HFFc6 (cell line): ENCODE measurements around the gene ACBD3. TPM values are rescaled to one million over a fixed set of nuclear protein-coding genes. Genes with fewer than 3 reads are reported as not detected.

Source experiments
- DNase-seq: peaks from one replicate; pipeline ENCODE4 v3.0.0-alpha.2; 2018
- H3K27ac Mint-ChIP-seq: 2 replicates; pipeline ENCODE4 v1.8.0; 2020; ENCODE audit warnings: mild to moderate bottlenecking, mixed read lengths
- H3K27me3 Mint-ChIP-seq: 2 replicates; pipeline ENCODE4 v1.8.0; 2021; ENCODE audit warnings: mild to moderate bottlenecking, moderate library complexity, mixed read lengths; ENCODE audit not compliant: insufficient read depth
- H3K36me3 Mint-ChIP-seq: 2 replicates; pipeline ENCODE4 v1.8.0; 2021; ENCODE audit warnings: low read depth, mixed read lengths
- H3K4me1 Mint-ChIP-seq: 2 replicates; pipeline ENCODE4 v1.8.0; 2020; ENCODE audit warnings: low read depth, mixed read lengths
- H3K4me3 Mint-ChIP-seq: 2 replicates; pipeline ENCODE4 v1.8.0; 2020; ENCODE audit warnings: mild to moderate bottlenecking, moderate library complexity, mixed read lengths
- H3K9me3 Mint-ChIP-seq: 2 replicates; pipeline ENCODE4 v1.8.0; 2020; ENCODE audit warnings: mild to moderate bottlenecking, mixed read lengths
- CTCF ChIP-seq: fragments of 200-600 bp; sonication (generic); IDR thresholded peaks from 2 replicates; pipeline ENCODE4 v1.5.0; 2021; ENCODE audit warnings: antibody characterized with exemption, mild to moderate bottlenecking
- total RNA-seq, 6 experiments: library from RNA; stranded (reverse); fragmentation: NEBNext Ultra II Directional; extraction: Animal tissue kit (Norgen Biotek cat#: 25700); gene quantifications; 2 replicates in 1 of 6; 3 replicates in 5 of 6; pipeline ENCODE4 v1.2.3, GENCODE V29; 2021

Gene ACBD3
- total RNA-seq, 6 experiments from 2014 or later = 63.9 to 72.8 (median 70.5) TPM

- TF ChIP-seq CTCF = no peak
- Mint-ChIP-seq H3K4me3 (peak overlapping the region; percentile 37; the same call in 1 of the 2 replicates), H3K27me3 (no peaks in the 10 kb centered on the region; the same call in 1 of the 2 replicates), H3K9me3 (no peaks in the 10 kb centered on the region), H3K4me1 (peaks cover 42% of the 10 kb centered on the region), H3K27ac (no peak overlapping the region), H3K36me3 (no peaks in the 10 kb centered on the region)
- DNase-seq = peak; percentile 45
Measured at GRCh38 chr1:226123591-226124471, 62.7 kb downstream of the ACBD3 start.

GRCh38 chr1:226123212-226123560 lies 63.4 kb downstream of the ACBD3 start:
- Mint-ChIP-seq H3K36me3 (no peaks in the 10 kb centered on the region), H3K9me3 (no peaks in the 10 kb centered on the region), H3K27me3 (peaks cover 4% of the 10 kb centered on the region), H3K27ac (no peak overlapping the region), H3K4me1 (peaks cover 35% of the 10 kb centered on the region), H3K4me3 (no peak overlapping the region; the same call in 1 of the 2 replicates)
- no peak for DNase-seq
- no peak for TF ChIP-seq CTCF

DNA sequence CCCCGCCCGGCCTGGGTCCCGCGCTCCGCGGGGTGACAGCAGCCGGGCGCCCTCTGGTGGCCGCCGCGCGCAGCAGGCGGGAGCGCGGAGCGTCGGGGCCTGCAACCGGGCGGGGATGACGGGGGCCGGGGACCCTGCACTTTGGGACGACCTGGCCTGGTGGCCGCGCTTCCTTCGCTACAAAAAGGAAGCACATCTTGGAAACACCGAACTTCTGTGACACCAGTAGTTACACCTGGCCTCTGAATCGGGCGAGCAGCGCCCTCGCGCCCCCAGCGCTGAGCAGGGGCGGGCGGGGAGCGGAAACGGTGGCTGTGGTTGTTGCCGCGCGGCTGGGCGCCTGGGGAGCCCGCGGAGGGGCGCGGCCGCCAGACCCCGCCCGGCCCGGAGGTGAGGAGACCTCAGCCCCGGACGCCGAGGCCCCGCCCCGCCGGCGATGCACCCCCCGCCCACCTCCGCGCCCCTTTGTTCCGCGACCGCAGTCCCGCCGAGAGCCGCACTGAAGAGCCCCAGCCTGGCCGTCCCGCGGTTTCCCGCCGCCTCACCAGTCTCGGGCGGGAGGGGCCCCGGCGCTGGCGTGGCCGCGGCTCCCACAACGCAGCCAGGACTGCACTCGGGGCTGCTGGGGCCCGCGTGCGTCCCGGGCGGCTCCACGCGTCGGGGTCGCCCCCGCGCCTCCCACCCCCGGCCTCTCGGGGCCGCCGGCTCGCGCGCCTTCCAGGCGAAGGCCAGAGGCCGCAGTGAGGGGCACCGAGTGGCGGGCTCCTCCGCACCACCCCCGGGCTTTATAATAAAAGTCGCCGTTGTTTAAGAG lies 64.7 kb downstream of the ACBD3 start:
- TF ChIP-seq CTCF = peak; percentile 88
- Mint-ChIP-seq H3K27ac (no peak overlapping the region), H3K27me3 (peaks cover 12% of the 10 kb centered on the region), H3K36me3 (no peaks in the 10 kb centered on the region), H3K4me3 (peak overlapping the region; percentile 56; the same call in 1 of the 2 replicates), H3K4me1 (peaks cover 27% of the 10 kb centered on the region), H3K9me3 (no peaks in the 10 kb centered on the region)
- DNase-seq = no peak

DNA sequence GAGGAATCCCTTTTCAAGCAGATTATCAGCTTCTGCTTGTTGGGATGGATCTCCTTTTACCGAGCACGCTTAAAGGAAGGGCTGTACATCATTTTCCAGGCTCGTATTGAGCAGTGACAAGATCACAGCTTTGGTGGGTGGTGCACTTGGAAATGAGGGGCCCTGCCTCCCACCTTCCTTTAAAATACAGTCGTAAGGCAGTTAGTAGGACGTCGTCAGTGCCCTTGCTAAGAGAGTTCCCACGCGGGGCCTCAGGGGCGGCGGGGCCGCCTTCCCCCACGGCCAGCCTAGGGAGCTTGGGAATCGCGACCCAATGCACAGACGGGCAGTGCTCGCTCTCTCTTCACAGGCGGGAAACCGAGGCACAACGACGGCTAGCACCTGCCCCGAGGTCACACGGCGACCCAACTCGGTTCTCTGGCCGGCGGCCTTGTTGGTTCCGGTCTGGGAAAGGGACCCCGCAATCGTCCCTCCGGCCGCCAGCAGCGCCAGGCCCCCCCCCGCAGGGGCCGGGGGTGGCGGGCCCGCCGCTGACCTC lies 65.4 kb downstream of the ACBD3 start:
- DNase-seq = no peak
- H3K9me3 Mint-ChIP-seq = no peaks in the 10 kb centered on the region
- H3K27ac Mint-ChIP-seq = no peak overlapping the region
- peaks cover 12% of the 10 kb centered on the region for H3K27me3 Mint-ChIP-seq
- no peak for TF ChIP-seq CTCF
- no peaks in the 10 kb centered on the region for H3K36me3 Mint-ChIP-seq
- peaks cover 27% of the 10 kb centered on the region for H3K4me1 Mint-ChIP-seq
- H3K4me3 Mint-ChIP-seq = peak overlapping the region; percentile 79

DNA sequence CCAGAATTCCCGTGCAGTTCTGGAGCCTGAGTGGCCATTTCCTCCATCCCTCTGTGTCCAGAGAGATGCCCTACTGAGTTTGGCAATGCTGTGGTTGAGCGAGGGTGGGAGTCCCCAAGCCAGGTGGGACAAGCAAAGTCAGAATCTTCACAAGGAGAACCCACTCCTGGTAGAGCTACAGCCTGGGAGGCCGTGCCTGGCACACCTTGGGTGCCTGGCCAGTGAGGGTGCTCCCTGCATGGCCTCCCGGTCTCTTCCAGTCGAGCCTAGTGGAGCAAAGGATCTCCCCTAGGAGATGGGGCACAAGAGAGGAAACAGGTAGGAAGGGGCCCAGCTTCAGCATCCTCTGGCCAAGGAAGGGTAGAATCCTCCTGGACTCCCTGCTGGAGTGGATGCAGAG lies 66.1 kb downstream of the ACBD3 start:
- DNase-seq = no peak
- H3K9me3 Mint-ChIP-seq = no peaks in the 10 kb centered on the region
- H3K36me3 Mint-ChIP-seq = no peaks in the 10 kb centered on the region
- H3K27me3 Mint-ChIP-seq = peaks cover 12% of the 10 kb centered on the region
- no peak overlapping the region for H3K27ac Mint-ChIP-seq
- H3K4me1 Mint-ChIP-seq = peaks cover 26% of the 10 kb centered on the region
- H3K4me3 Mint-ChIP-seq = peak overlapping the region; percentile 79; the same call in 1 of the 2 replicates
- no peak for TF ChIP-seq CTCF
